Measurements from ENCODE around the gene RHBDL1. TPM values are rescaled to one million over a fixed set of nuclear protein-coding genes. Genes with fewer than 3 reads are reported as not detected.
A peak's percentile ranks its signal among the peaks of the same experiment; 100 is the strongest.

Gene RHBDL1
- total and polyA plus RNA-seq, 2 donors (not counting 3 experiments of a cell fraction or from before 2014, with no cell fraction given) = 1.1 to 1.8 TPM

DNA sequence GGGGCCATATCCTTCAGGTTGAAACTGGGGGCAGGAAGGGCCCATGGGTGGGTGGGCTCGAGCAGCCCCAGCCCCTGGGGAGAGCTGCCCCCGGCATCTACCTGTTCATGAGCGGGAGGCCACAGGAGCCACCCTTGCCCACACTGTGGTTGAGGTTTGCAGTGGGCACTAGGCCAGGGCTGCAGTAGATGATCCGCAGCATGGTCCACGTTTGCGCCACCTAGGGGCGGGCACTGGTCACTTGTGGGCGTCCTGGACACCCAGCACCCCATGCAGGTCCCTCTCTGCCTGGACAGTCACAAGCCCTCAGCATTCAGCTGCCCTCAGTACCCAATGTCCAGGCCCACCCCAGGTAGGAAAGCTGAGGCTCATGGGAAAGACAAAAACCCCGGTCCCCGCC lies 10.5 kb downstream of the RHBDL1 start:
- intact Hi-C loops (cut with micrococcal nuclease) = no loop called here
- BruUV-seq (replicated peaks) = no TSS peak
- Histone ChIP-seq H4K20me1 (replicated peaks; ENCODE audit: control insufficient read depth, extremely low read depth, insufficient read depth, low read length) (no peaks in the 10 kb centered on the region), H3K36me3 (ENCODE audit: control insufficient read depth in 2 of 2, extremely low read depth in 1 of 2, insufficient read depth in 2 of 2, low read length in 2 of 2) (peaks cover 7 to 22% of the 10 kb centered on the region in 2 experiments), H3K27ac (ENCODE audit: insufficient read depth, low read depth, low read length) (no peak overlapping the region), H3K4me3 (replicated peaks in 1 of 3; ENCODE audit: insufficient read depth in 1 of 3, low read depth in 1 of 3, low read length in 3 of 3) (no peak overlapping the region), H3K9me1 (replicated peaks; ENCODE audit: control insufficient read depth, extremely low read depth, insufficient read depth, low read length) (no peaks in the 10 kb centered on the region), H3K9me3 (replicated peaks; ENCODE audit: control insufficient read depth, insufficient read depth, low read length) (no peaks in the 10 kb centered on the region), H2AFZ (ENCODE audit: low read depth, low read length) (no peak overlapping the region), H3K27me3 (ENCODE audit: control insufficient read depth in 2 of 2, insufficient read depth in 2 of 2, low read length in 2 of 2) (no peaks in the 10 kb centered on the region), H3K4me2 (ENCODE audit: insufficient read depth, low read length) (no peak overlapping the region), H3K79me2 (ENCODE audit: control insufficient read depth, insufficient read depth, low read length) (peaks cover 27% of the 10 kb centered on the region), H3K4me1 (ENCODE audit: control insufficient read depth, extremely low read depth, insufficient read depth, low read length) (peaks cover 23% of the 10 kb centered on the region), H3K9ac (replicated peaks; ENCODE audit: extremely low read depth, insufficient read depth, low read length) (no peak overlapping the region)
- ChIA-PET POLR2A (no interaction called here), CTCF (interaction anchor here (0.9 to 1.8 kb wide), 2 partner anchors 23 to 106 kb away, joined by 3 to 5 read pairs; no protein-coding TSS in a partner anchor)
- dilution Hi-C loops (cut with MboI; ENCODE audit: extremely low pct_ligation_motif_present, low sequenced_read_pairs) = no loop called here
- TF ChIP-seq, protein P1, sequence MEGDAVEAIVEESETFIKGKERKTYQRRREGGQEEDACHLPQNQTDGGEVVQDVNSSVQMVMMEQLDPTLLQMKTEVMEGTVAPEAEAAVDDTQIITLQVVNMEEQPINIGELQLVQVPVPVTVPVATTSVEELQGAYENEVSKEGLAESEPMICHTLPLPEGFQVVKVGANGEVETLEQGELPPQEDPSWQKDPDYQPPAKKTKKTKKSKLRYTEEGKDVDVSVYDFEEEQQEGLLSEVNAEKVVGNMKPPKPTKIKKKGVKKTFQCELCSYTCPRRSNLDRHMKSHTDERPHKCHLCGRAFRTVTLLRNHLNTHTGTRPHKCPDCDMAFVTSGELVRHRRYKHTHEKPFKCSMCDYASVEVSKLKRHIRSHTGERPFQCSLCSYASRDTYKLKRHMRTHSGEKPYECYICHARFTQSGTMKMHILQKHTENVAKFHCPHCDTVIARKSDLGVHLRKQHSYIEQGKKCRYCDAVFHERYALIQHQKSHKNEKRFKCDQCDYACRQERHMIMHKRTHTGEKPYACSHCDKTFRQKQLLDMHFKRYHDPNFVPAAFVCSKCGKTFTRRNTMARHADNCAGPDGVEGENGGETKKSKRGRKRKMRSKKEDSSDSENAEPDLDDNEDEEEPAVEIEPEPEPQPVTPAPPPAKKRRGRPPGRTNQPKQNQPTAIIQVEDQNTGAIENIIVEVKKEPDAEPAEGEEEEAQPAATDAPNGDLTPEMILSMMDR (IDR thresholded peaks at IDR 0.05; ENCODE audit: extremely low read depth in 1 of 2, insufficient read depth in 1 of 2, low read depth in 1 of 2, low read length in 2 of 2) = peak; percentile 48 to 72
- no peak for TF ChIP-seq JUN (IDR thresholded peaks at IDR 0.05; ENCODE audit: borderline replicate concordance, insufficient read depth, insufficient read length, low read depth)
- TF ChIP-seq, protein P2, sequence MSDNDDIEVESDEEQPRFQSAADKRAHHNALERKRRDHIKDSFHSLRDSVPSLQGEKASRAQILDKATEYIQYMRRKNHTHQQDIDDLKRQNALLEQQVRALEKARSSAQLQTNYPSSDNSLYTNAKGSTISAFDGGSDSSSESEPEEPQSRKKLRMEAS (IDR thresholded peaks at IDR 0.05; ENCODE audit: insufficient read depth, insufficient read length) = no peak
- FAIRE-seq = peak; percentile 70
- peak; percentile 29 for DNase-seq (ENCODE audit: low read depth, low spot score)

- no TSS peak for BruUV-seq (replicated peaks)
- Histone ChIP-seq H3K27me3 (ENCODE audit: control insufficient read depth in 2 of 2, insufficient read depth in 2 of 2, low read length in 2 of 2) (no peaks in the 10 kb centered on the region), H3K27ac (ENCODE audit: insufficient read depth, low read depth, low read length) (no peak overlapping the region), H3K9ac (replicated peaks; ENCODE audit: extremely low read depth, insufficient read depth, low read length) (no peak overlapping the region), H3K36me3 (ENCODE audit: control insufficient read depth in 2 of 2, extremely low read depth in 1 of 2, insufficient read depth in 2 of 2, low read length in 2 of 2) (peaks cover 7 to 21% of the 10 kb centered on the region in 2 experiments), H3K4me1 (ENCODE audit: control insufficient read depth, extremely low read depth, insufficient read depth, low read length) (peaks cover 16% of the 10 kb centered on the region), H3K9me1 (replicated peaks; ENCODE audit: control insufficient read depth, extremely low read depth, insufficient read depth, low read length) (no peaks in the 10 kb centered on the region), H3K4me2 (ENCODE audit: insufficient read depth, low read length) (no peak overlapping the region), H4K20me1 (replicated peaks; ENCODE audit: control insufficient read depth, extremely low read depth, insufficient read depth, low read length) (no peaks in the 10 kb centered on the region), H2AFZ (ENCODE audit: low read depth, low read length) (no peak overlapping the region), H3K4me3 (replicated peaks in 1 of 3; ENCODE audit: insufficient read depth in 1 of 3, low read depth in 1 of 3, low read length in 3 of 3) (no peak overlapping the region), H3K79me2 (ENCODE audit: control insufficient read depth, insufficient read depth, low read length) (peaks cover 20% of the 10 kb centered on the region), H3K9me3 (replicated peaks; ENCODE audit: control insufficient read depth, insufficient read depth, low read length) (no peaks in the 10 kb centered on the region)
- no peak for FAIRE-seq
- intact Hi-C loops (cut with micrococcal nuclease) = no loop called here
- ChIA-PET POLR2A (no interaction called here), CTCF (interaction anchor here (0.7 to 1.8 kb wide), 4 partner anchors 9 to 295 kb away, joined by 3 to 5 read pairs (median 4); no protein-coding TSS in a partner anchor)
- dilution Hi-C loops (cut with MboI; ENCODE audit: extremely low pct_ligation_motif_present, low sequenced_read_pairs) = no loop called here
- TF ChIP-seq POLR2AphosphoS5 (IDR thresholded peaks at IDR 0.05; ENCODE audit: insufficient read depth, low read depth, low read length) = no peak
- TF ChIP-seq, protein P2 (IDR thresholded peaks at IDR 0.05; ENCODE audit: insufficient read depth, insufficient read length) = no peak
- DNase-seq (ENCODE audit: low read depth, low spot score) = no peak
These were observed 11.2 kb downstream of the RHBDL1 start for GRCh38 chr16:686459-687260.

Measured in endothelial cell of umbilical vein (primary cell).